Uterus (tissue), 4 donors: ENCODE measurements around the gene ERMP1. TPM values are rescaled to one million over a fixed set of nuclear protein-coding genes. Genes with fewer than 3 reads are reported as not detected.
"Not testable (repeated sequence)": the region's sequence is repeated elsewhere in the genome, so short reads cannot be mapped to it uniquely, and the experiment has no call there.

Experiments
- DNase-seq, 2 donors: peaks; one replicate each; pipeline ENCODE4 v3.0.0-alpha.2; 2019 to 2020
- H3K27ac ChIP-seq, 2 donors: fragments of 200-600 bp; sonication (generic); 1 replicate in 1 of 2; 2 replicates in 1 of 2; pipeline ENCODE4 v1.5.1; 2016 to 2018
- H3K27me3 ChIP-seq, 2 donors: fragments of 200-600 bp; sonication (generic); one replicate each; pipeline ENCODE4 v1.5.1; 2018 to 2019; ENCODE audit warnings: control low read depth in 1 of 2
- H3K36me3 ChIP-seq, 2 donors: fragments of 200-600 bp; sonication (generic); one replicate each; pipeline ENCODE4 v1.5.1; 2019; ENCODE audit warnings: control low read depth in 1 of 2
- H3K4me1 ChIP-seq, 2 donors: fragments of 200-600 bp; sonication (generic); one replicate each; pipeline ENCODE4 v1.5.1; 2018 to 2019; ENCODE audit warnings: control low read depth in 1 of 2
- H3K4me3 ChIP-seq, 2 donors: fragments of 200-600 bp; sonication (generic); 1 replicate in 1 of 2; 2 replicates in 1 of 2; pipeline ENCODE4 v1.5.1; 2018 to 2019; ENCODE audit warnings: mild to moderate bottlenecking in 1 of 2
- H3K9me3 ChIP-seq, 2 donors: fragments of 200-600 bp; sonication (generic); one replicate each; pipeline ENCODE4 v1.5.1; 2019; ENCODE audit warnings: control low read depth in 1 of 2
- POLR2A ChIP-seq, 2 donors: fragments of 450-650 bp; IDR thresholded peaks; one replicate each; pipeline ENCODE4 v1.6.1; 2016; ENCODE audit warnings: antibody characterized with exemption in 2 of 2, mild to moderate bottlenecking in 1 of 2, moderate library complexity in 1 of 2
- intact Hi-C: fragments of 100-400 bp; cut with DNase I; formaldehyde crosslinking; loops from one replicate; pipeline ENCODE4 v1.15.1; 2023; ENCODE audit warnings: low total_unique reads
- total RNA-seq, 4 donors: library from RNA; depleted of rRNA in 3 of 4; stranded (reverse); fragments of >200 nt in 3 of 4; gene quantifications; one replicate each; pipeline versions ENCODE4 v1.1.0 to v1.2.4, GENCODE V29; 2014 to 2023
- TF ChIP-seq, protein P1 (sequence below), 4 experiments: fragments of 200-600 bp in 2 of 4; fragments of 450-650 bp in 2 of 4; sonication (generic) in 2 of 4; IDR thresholded peaks; one replicate each; pipeline ENCODE4 v1.5.1; 2016 to 2019; ENCODE audit warnings: antibody characterized with exemption in 4 of 4, mild to moderate bottlenecking in 2 of 4, moderate library complexity in 1 of 4
- donor health status: DM: yes; HTN: yes; CAD: no.

The ERMP1 gene
- total RNA-seq, 4 donors from 2014 or later: 7.9 to 34.9 (median 11.5) TPM

DNA sequence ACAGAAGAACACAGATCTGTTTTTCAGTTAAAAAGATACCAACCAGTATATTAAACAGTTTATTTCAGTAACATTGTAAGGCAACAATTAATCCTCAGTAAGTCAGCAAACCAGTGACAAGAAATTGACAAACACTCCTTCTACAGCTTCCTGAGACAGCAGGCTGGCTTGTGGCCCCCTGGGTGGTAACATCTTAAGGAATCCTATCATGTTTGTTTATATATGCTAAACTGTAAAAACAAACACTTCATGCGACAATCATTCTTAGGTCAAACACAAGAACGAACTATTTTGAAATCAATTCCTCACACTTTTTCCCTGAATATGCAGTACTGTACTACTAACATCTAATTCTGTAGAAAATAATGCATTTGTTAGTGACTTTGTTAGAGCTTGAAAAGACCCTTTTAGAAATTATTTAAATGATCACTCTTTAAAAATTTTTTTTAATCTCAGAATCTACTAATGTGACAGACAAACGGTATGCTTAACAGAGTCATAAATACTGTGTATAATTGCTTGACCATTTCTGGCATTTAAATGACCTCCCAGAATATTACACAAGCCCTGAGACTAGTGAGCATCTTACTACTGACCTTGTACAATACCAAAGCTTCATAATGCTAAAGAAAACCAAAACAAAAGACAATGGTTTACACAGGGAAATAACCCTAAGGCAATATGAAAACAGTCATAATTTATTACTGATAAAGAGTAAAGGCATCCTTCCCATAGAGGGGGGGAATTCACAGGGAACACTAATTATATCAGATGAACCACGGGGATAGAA lies 48.2 kb downstream of the ERMP1 start:
- no peaks in the 10 kb centered on the region for H3K36me3 ChIP-seq
- intact Hi-C loops: no loop called here
- no peak overlapping the region for H3K4me3 ChIP-seq
- no peak overlapping the region for H3K27ac ChIP-seq
- DNase-seq: no peak
- no peaks in the 10 kb centered on the region for H3K27me3 ChIP-seq
- H3K4me1 ChIP-seq: no peaks in the 10 kb centered on the region
- H3K9me3 ChIP-seq: peaks cover 0 to 12% of the 10 kb centered on the region in 2 donors
- TF ChIP-seq POLR2A (IDR thresholded peaks at IDR 0.05): no peak
- TF ChIP-seq, protein P1, sequence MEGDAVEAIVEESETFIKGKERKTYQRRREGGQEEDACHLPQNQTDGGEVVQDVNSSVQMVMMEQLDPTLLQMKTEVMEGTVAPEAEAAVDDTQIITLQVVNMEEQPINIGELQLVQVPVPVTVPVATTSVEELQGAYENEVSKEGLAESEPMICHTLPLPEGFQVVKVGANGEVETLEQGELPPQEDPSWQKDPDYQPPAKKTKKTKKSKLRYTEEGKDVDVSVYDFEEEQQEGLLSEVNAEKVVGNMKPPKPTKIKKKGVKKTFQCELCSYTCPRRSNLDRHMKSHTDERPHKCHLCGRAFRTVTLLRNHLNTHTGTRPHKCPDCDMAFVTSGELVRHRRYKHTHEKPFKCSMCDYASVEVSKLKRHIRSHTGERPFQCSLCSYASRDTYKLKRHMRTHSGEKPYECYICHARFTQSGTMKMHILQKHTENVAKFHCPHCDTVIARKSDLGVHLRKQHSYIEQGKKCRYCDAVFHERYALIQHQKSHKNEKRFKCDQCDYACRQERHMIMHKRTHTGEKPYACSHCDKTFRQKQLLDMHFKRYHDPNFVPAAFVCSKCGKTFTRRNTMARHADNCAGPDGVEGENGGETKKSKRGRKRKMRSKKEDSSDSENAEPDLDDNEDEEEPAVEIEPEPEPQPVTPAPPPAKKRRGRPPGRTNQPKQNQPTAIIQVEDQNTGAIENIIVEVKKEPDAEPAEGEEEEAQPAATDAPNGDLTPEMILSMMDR (IDR thresholded peaks at IDR 0.05): no peak

DNA sequence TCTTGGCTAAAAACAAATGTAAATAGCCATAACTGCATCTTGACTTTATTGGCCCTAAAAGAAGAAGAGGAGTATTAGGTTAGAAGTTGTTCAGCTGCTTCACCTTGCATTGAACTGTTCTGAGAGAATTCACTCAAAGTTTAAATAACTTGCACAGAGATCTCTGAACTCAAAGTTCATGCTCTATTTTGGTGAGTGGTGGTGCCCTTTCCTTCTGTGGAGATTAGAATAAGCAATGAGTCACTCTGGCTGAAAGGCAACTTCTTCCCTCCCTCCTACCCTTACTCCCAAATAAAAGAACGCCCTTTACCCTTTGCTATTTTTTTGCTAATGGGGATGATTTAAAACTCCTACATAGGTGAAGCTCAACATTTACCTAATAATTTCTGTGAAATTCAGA lies 48.9 kb downstream of the ERMP1 start:
- no peaks in the 10 kb centered on the region for H3K36me3 ChIP-seq
- no peaks in the 10 kb centered on the region for H3K27me3 ChIP-seq
- intact Hi-C loops: no loop called here

DNA sequence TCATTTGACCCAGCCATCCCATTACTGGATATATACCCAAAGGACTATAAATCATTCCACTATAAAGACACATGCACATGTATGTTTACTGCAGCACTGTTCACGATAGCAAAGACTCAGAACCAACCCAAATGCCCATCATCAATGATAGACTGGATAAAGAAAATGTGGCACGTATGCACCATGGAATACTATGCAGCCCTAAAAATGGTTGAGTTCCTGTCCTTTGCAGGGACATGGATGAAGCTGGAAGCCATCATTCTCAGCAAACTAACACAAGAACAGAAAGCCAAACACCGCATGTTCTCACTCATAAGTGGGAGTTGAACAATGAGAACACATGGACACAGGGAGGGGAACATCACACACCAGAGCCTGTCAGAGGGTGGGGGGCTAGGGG lies 49.5 kb downstream of the ERMP1 start:
- H3K4me1 ChIP-seq, H3K27ac ChIP-seq, H3K36me3 ChIP-seq, H3K27me3 ChIP-seq, H3K4me3 ChIP-seq, intact Hi-C loops, DNase-seq: not testable (repeated sequence)
- peaks cover 0 to 18% of the 10 kb centered on the region in 2 donors for H3K9me3 ChIP-seq

More for the DNA sequence above, 48.9 kb downstream of the ERMP1 start:
- Histone ChIP-seq H3K4me1 (no peaks in the 10 kb centered on the region), H3K27ac (no peak overlapping the region), H3K4me3 (no peak overlapping the region), H3K9me3 (peaks cover 0 to 12% of the 10 kb centered on the region in 2 donors)
- no peak for DNase-seq
- TF ChIP-seq POLR2A (IDR thresholded peaks at IDR 0.05): no peak
- TF ChIP-seq, protein P1 (IDR thresholded peaks at IDR 0.05): no peak

- DNase-seq, H3K27ac ChIP-seq, H3K27me3 ChIP-seq, H3K4me1 ChIP-seq, H3K4me3 ChIP-seq, H3K36me3 ChIP-seq, intact Hi-C loops: not testable (repeated sequence)
- H3K9me3 ChIP-seq: peaks cover 0 to 22% of the 10 kb centered on the region in 2 donors
Measured at GRCh38 chr9:5779705-5780218, 53.2 kb downstream of the ERMP1 start.

- Histone ChIP-seq H3K4me3 (no peak overlapping the region), H3K27me3 (no peaks in the 10 kb centered on the region), H3K4me1 (no peaks in the 10 kb centered on the region), H3K36me3 (no peaks in the 10 kb centered on the region), H3K9me3 (peaks cover 0 to 22% of the 10 kb centered on the region in 2 donors), H3K27ac (no peak overlapping the region)
- intact Hi-C loops: no loop called here
- DNase-seq: no peak
- TF ChIP-seq, protein P1 (IDR thresholded peaks at IDR 0.05): no peak
- no peak for TF ChIP-seq POLR2A (IDR thresholded peaks at IDR 0.05)
Measured at GRCh38 chr9:5778805-5779204, 54.1 kb downstream of the ERMP1 start.

GRCh38 chr9:5773324-5773999 lies 59.5 kb downstream of the ERMP1 start:
- no peaks in the 10 kb centered on the region for H3K36me3 ChIP-seq

More at GRCh38 chr9:5773324-5773999, 59.5 kb downstream of the ERMP1 start:
- TF ChIP-seq, protein P1 (IDR thresholded peaks at IDR 0.05): no peak
- TF ChIP-seq POLR2A (IDR thresholded peaks at IDR 0.05): no peak
- Histone ChIP-seq H3K27me3 (no peaks in the 10 kb centered on the region), H3K4me1 (no peaks in the 10 kb centered on the region), H3K4me3 (no peak overlapping the region), H3K9me3 (peaks cover 0 to 5% of the 10 kb centered on the region in 2 donors), H3K27ac (no peak overlapping the region)
- intact Hi-C loops: no loop called here
- no peak for DNase-seq
